ENCODE measurements around the gene PTPRG. TPM values are rescaled to one million over a fixed set of nuclear protein-coding genes. Genes with fewer than 3 reads are reported as not detected.

PTPRG gene
- total RNA-seq, 1 experiment from 2014 or later = 32.1 TPM

DNA sequence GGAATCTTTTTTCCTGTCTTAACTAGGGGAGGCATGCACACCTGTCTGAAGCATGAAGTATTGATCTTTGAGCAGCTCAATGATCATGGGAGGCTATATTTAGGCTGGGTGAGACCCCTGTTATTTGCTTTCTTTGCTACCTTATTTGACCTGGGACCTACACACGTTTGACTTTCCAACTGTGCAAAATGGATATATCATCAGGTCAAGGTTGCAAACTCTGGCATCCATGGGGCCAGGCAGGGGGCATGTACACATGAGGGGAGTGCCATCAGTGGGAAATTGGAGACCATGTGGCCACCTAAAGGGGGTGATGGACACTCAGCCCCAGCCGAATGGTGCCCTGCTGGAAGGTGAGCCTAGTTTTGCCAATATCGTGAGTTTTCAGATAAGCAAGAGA is 637.8 kb downstream of the PTPRG start:
- Histone ChIP-seq H2AFZ (ENCODE audit: low read depth, low read length, poor library complexity, severe bottlenecking) (no peak overlapping the region), H4K20me1 (ENCODE audit: insufficient read depth) (no peaks in the 10 kb centered on the region), H3K79me2 (ENCODE audit: insufficient read depth, low read length) (no peaks in the 10 kb centered on the region), H3K27ac (ENCODE audit: low read depth, low read length) (no peak overlapping the region), H3K9ac (ENCODE audit: low read length) (no peak overlapping the region), H3K9me3 (ENCODE audit: control insufficient read depth in 1 of 2, insufficient read depth in 1 of 2, low read depth in 1 of 2, low read length in 2 of 2) (no peaks in the 10 kb centered on the region), H3K4me2 (ENCODE audit: low read length) (no peak overlapping the region), H3K4me1 (ENCODE audit: control insufficient read depth in 1 of 2, insufficient read depth in 2 of 2, low read length in 2 of 2) (no peaks in the 10 kb centered on the region), H3K27me3 (ENCODE audit: insufficient read depth, low read length) (no peaks in the 10 kb centered on the region), H3K9me2 (ENCODE audit: insufficient read depth) (no peaks in the 10 kb centered on the region), H3K36me3 (ENCODE audit: control insufficient read depth in 1 of 2, insufficient read depth in 2 of 2, low read length in 2 of 2) (no peaks in the 10 kb centered on the region; a peak in 1 of 4 replicates), H3K4me3 (replicated peaks in 1 of 2; ENCODE audit: low read depth in 1 of 2, low read length in 2 of 2) (no peak overlapping the region)
- intact Hi-C loops (cut with micrococcal nuclease) = no loop called here
- POLR2A ChIA-PET = no interaction called here
- RAD21 ChIA-PET (ENCODE audit: low non-redundant PET in 1 of 2, low total read pairs in 2 of 2, uncharacterized antibody in 2 of 2, unreplicated experiment in 2 of 2) = no interaction called here
- CTCF ChIA-PET = interaction anchor here (1.3 to 2.2 kb wide), 2 partner anchors 11 to 361 kb away, joined by 3 to 10 read pairs; no protein-coding TSS in a partner anchor
- TF ChIP-seq, protein P1, sequence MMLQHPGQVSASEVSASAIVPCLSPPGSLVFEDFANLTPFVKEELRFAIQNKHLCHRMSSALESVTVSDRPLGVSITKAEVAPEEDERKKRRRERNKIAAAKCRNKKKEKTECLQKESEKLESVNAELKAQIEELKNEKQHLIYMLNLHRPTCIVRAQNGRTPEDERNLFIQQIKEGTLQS (IDR thresholded peaks at IDR 0.05) = no peak
- TF ChIP-seq POLR2A (IDR thresholded peaks at IDR 0.05; ENCODE audit: borderline replicate concordance, extremely low read depth, insufficient read depth, insufficient read length) (no peak), EGR1 (IDR thresholded peaks at IDR 0.05; ENCODE audit: low read depth) (no peak), ZFX (IDR thresholded peaks at IDR 0.05) (no peak), SIN3A (IDR thresholded peaks at IDR 0.05; ENCODE audit: low read depth) (no peak), EZH2phosphoT487 (IDR thresholded peaks at IDR 0.05; ENCODE audit: borderline replicate concordance) (no peak), CEBPB (IDR thresholded peaks at IDR 0.05; ENCODE audit: low read depth) (no peak), RAD21 (IDR thresholded peaks at IDR 0.05; ENCODE audit: low read depth) (no peak), SRF (IDR thresholded peaks at IDR 0.05; ENCODE audit: low read depth) (no peak), ELF1 (IDR thresholded peaks at IDR 0.05; ENCODE audit: borderline replicate concordance, low read depth) (no peak), POLR2AphosphoS5 (IDR thresholded peaks at IDR 0.05; ENCODE audit: low read depth, low read length) (no peak)
- TF ChIP-seq, protein P2, sequence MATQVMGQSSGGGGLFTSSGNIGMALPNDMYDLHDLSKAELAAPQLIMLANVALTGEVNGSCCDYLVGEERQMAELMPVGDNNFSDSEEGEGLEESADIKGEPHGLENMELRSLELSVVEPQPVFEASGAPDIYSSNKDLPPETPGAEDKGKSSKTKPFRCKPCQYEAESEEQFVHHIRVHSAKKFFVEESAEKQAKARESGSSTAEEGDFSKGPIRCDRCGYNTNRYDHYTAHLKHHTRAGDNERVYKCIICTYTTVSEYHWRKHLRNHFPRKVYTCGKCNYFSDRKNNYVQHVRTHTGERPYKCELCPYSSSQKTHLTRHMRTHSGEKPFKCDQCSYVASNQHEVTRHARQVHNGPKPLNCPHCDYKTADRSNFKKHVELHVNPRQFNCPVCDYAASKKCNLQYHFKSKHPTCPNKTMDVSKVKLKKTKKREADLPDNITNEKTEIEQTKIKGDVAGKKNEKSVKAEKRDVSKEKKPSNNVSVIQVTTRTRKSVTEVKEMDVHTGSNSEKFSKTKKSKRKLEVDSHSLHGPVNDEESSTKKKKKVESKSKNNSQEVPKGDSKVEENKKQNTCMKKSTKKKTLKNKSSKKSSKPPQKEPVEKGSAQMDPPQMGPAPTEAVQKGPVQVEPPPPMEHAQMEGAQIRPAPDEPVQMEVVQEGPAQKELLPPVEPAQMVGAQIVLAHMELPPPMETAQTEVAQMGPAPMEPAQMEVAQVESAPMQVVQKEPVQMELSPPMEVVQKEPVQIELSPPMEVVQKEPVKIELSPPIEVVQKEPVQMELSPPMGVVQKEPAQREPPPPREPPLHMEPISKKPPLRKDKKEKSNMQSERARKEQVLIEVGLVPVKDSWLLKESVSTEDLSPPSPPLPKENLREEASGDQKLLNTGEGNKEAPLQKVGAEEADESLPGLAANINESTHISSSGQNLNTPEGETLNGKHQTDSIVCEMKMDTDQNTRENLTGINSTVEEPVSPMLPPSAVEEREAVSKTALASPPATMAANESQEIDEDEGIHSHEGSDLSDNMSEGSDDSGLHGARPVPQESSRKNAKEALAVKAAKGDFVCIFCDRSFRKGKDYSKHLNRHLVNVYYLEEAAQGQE (IDR thresholded peaks at IDR 0.05; ENCODE audit: low read depth) = no peak
- TF ChIP-seq, protein P3, sequence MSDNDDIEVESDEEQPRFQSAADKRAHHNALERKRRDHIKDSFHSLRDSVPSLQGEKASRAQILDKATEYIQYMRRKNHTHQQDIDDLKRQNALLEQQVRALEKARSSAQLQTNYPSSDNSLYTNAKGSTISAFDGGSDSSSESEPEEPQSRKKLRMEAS (IDR thresholded peaks at IDR 0.05) = no peak
- TF ChIP-seq, protein P4, sequence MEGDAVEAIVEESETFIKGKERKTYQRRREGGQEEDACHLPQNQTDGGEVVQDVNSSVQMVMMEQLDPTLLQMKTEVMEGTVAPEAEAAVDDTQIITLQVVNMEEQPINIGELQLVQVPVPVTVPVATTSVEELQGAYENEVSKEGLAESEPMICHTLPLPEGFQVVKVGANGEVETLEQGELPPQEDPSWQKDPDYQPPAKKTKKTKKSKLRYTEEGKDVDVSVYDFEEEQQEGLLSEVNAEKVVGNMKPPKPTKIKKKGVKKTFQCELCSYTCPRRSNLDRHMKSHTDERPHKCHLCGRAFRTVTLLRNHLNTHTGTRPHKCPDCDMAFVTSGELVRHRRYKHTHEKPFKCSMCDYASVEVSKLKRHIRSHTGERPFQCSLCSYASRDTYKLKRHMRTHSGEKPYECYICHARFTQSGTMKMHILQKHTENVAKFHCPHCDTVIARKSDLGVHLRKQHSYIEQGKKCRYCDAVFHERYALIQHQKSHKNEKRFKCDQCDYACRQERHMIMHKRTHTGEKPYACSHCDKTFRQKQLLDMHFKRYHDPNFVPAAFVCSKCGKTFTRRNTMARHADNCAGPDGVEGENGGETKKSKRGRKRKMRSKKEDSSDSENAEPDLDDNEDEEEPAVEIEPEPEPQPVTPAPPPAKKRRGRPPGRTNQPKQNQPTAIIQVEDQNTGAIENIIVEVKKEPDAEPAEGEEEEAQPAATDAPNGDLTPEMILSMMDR (IDR thresholded peaks at IDR 0.05 in 2 of 3, conservative IDR thresholded peaks at IDR 0.05 in 1 of 3; ENCODE audit: borderline replicate concordance in 1 of 3, insufficient read depth in 1 of 3, low read depth in 2 of 3, low read length in 2 of 3) = no peak
- TF ChIP-seq, protein P5, sequence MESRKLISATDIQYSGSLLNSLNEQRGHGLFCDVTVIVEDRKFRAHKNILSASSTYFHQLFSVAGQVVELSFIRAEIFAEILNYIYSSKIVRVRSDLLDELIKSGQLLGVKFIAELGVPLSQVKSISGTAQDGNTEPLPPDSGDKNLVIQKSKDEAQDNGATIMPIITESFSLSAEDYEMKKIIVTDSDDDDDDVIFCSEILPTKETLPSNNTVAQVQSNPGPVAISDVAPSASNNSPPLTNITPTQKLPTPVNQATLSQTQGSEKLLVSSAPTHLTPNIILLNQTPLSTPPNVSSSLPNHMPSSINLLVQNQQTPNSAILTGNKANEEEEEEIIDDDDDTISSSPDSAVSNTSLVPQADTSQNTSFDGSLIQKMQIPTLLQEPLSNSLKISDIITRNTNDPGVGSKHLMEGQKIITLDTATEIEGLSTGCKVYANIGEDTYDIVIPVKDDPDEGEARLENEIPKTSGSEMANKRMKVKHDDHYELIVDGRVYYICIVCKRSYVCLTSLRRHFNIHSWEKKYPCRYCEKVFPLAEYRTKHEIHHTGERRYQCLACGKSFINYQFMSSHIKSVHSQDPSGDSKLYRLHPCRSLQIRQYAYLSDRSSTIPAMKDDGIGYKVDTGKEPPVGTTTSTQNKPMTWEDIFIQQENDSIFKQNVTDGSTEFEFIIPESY (IDR thresholded peaks at IDR 0.05; ENCODE audit: extremely low read depth, insufficient replicate concordance, low read length) = no peak
- no peak for DNase-seq (ENCODE audit: low read depth, low spot score)
- BruUV-seq (replicated peaks) = no TSS peak
- no peak for ATAC-seq
